Activated naive CD4-positive, alpha-beta T cell treated with anti-CD3 and anti-CD28 coated beads, Interleukin-2, amount 10 ng/mL, durations not matched to agents 7 days and 5 days (primary cell): ENCODE results near the gene FGA.

Experiments used
- CTCF ChIA-PET: fragments of 350-600 bp; sonication (Branson Sonifier 250); formaldehyde crosslinking; loops from one replicate; lab custom pipeline; 2021; ENCODE audit warnings: antibody characterized with exemption; lab: Charles Lee
- DNase-seq: peaks from one replicate; pipeline ENCODE4 v3.0.0-alpha.2; 2020
- H3K27ac Mint-ChIP-seq: one replicate; pipeline ENCODE4 v1.8.0; 2021; ENCODE audit warnings: mild to moderate bottlenecking, moderate library complexity, mixed read lengths
- H3K27me3 Mint-ChIP-seq: one replicate; pipeline ENCODE4 v1.8.0; 2021; ENCODE audit warnings: mild to moderate bottlenecking, mixed read lengths
- H3K36me3 Mint-ChIP-seq: one replicate; pipeline ENCODE4 v1.8.0; 2021; ENCODE audit warnings: mixed read lengths
- H3K4me1 Mint-ChIP-seq: one replicate; pipeline ENCODE4 v1.8.0; 2021; ENCODE audit warnings: mixed read lengths
- H3K4me3 Mint-ChIP-seq: one replicate; pipeline ENCODE4 v1.8.0; 2021; ENCODE audit warnings: mild to moderate bottlenecking, moderate library complexity, mixed read lengths
- H3K9me3 Mint-ChIP-seq: one replicate; pipeline ENCODE4 v1.8.0; 2021; ENCODE audit warnings: mixed read lengths

The FGA gene

DNA sequence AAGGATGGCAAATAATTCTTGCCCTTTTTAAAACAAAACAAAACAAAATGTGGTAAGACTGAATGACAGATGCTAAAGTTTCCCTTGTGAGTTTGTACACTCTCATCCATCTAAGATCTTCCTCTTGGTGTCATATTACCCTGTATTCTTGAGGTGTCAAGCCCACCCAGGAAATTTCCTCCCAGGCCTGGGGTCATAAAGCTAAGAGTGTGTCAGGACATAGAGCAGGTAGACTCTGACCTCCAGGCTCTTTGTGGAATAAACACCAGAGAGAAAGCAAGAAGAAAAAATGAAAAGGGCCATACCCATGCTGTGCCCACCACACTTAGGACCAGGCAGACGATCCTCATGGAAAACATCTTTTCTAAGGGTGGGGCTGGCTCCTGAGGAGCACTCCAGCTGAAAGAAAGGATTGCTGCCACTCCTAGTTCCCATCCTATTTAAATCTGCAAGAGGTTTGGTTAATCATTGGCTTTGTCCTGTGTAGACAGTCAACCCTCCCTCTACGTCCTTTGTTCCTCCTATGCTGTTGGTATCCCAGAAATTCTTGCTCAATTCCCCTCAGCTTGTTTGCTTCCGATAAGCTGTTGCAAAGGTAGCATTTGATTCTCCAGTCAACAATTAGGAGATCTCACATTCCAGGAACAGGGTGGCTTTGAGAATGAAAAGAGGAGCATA, at the start of gene FGA:
Gene FGA, minus strand, starts transcription at position 414 of the 678 bp plus-strand sequence. Its CDS starts 55 bp downstream, at position 359.
- DNase-seq, result no peak
- no peaks in the 10 kb centered on the region for H3K9me3 Mint-ChIP-seq
- no peaks in the 10 kb centered on the region for H3K4me1 Mint-ChIP-seq
- peaks cover 19% of the 10 kb centered on the region for H3K27me3 Mint-ChIP-seq
- H3K36me3 Mint-ChIP-seq, result no peaks in the 10 kb centered on the region
- no peak within 1 kb of the TSS for H3K4me3 Mint-ChIP-seq
- CTCF ChIA-PET, result no interaction called here
- no peak within 1 kb of the TSS for H3K27ac Mint-ChIP-seq

DNA sequence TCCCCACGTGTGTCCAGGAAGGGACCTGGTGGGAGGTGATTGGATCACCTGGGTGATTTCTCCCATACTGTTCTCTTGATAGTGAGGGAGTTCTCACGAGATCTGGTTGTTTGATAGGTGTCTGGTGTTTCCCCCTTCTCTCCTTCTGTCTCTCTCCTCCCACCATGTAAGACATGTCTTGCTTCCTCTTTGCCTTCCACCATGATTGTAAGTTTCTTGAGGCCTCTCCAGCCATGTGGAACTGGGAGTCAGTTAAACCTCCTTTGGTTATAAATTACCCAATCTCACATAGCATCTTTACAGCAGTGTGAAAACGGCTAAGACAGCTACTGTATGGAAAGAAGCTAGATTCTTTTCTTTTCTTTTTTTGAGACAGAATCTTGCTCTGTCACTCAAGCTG, 43.5 kb upstream of the FGA start:
- CTCF ChIA-PET, result interaction anchor here (1.4 kb wide), 1 partner anchor 82 kb away, joined by 3 read pairs; no protein-coding TSS in a partner anchor
- Mint-ChIP-seq H3K9me3 (no peaks in the 10 kb centered on the region), H3K4me3 (no peak overlapping the region), H3K27me3 (peaks cover 12% of the 10 kb centered on the region), H3K4me1 (no peaks in the 10 kb centered on the region), H3K27ac (no peak overlapping the region), H3K36me3 (no peaks in the 10 kb centered on the region)
- DNase-seq, result no peak

DNA sequence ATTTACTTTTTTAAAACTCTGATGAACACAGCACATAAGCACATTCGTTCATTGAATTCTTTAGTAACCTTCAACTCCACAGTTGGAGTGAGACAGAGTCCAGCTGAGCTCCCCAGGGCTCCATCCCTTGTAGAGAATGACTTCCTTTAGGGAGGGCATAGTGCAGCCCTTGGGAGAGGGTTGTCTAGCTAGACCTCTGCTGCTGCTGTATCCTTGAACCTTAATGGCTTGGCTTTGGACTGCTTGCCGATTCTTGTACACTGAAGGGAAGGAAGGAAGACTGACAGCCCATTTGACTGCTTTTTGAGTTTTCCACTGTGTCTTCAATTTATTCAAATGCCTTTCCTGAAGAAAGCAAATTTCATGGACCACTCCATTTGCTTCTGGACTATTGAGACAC, 41.3 kb upstream of the FGA start:
- H3K27ac Mint-ChIP-seq, result no peak overlapping the region
- no peaks in the 10 kb centered on the region for H3K36me3 Mint-ChIP-seq
- DNase-seq, result no peak
- H3K4me1 Mint-ChIP-seq, result no peaks in the 10 kb centered on the region
- peaks cover 12% of the 10 kb centered on the region for H3K27me3 Mint-ChIP-seq
- CTCF ChIA-PET, result interaction anchor here (1.2 kb wide), 1 partner anchor 8 kb away, joined by 5 read pairs; no protein-coding TSS in a partner anchor
- no peaks in the 10 kb centered on the region for H3K9me3 Mint-ChIP-seq
- no peak overlapping the region for H3K4me3 Mint-ChIP-seq

DNA sequence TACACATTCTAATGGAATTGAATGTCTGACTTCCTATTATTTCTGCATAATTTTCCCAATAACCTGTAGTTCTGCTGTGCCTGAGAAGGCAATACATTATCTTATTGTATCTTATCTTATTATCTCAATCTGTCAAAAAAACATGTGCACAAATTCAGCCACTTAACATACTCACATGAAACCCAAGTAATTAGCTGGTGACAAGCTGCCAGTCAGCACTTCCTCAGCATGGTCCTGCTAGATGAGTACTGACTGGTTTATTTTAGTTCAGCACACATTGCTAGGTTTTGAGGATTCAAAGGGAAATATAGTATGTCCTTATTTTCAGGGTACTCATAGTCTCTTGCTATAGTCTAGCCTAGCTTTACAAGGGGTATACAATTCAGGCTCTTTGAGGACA, 39.8 kb upstream of the FGA start:
- Mint-ChIP-seq H3K4me3 (no peak overlapping the region), H3K27me3 (peaks cover 12% of the 10 kb centered on the region), H3K27ac (no peak overlapping the region), H3K36me3 (no peaks in the 10 kb centered on the region), H3K9me3 (no peaks in the 10 kb centered on the region), H3K4me1 (no peaks in the 10 kb centered on the region)
- DNase-seq, result no peak
- CTCF ChIA-PET, result interaction anchor here (1.0 kb wide), 1 partner anchor 9 kb away, joined by 5 read pairs; no protein-coding TSS in a partner anchor

GRCh38 chr4:154626793-154627484, 36.4 kb upstream of the FGA start:
- Mint-ChIP-seq H3K27ac (no peak overlapping the region), H3K4me1 (no peaks in the 10 kb centered on the region), H3K4me3 (no peak overlapping the region), H3K9me3 (no peaks in the 10 kb centered on the region), H3K36me3 (no peaks in the 10 kb centered on the region), H3K27me3 (peaks cover 11% of the 10 kb centered on the region)
- peak; percentile 69 for DNase-seq
- CTCF ChIA-PET, result interaction anchor here (0.6 to 6.6 kb wide), 4 partner anchors 70 to 745 kb away, joined by 3 to 95 read pairs (median 4); partner anchors contain the start of gene PLRG1

- CTCF ChIA-PET, result interaction anchor here (0.6 to 9.3 kb wide), 5 partner anchors 67 to 746 kb away, joined by 3 to 95 read pairs (median 4); partner anchors contain the start of gene PLRG1
These were observed 35.4 kb upstream of the FGA start for GRCh38 chr4:154625971-154626370.

DNA sequence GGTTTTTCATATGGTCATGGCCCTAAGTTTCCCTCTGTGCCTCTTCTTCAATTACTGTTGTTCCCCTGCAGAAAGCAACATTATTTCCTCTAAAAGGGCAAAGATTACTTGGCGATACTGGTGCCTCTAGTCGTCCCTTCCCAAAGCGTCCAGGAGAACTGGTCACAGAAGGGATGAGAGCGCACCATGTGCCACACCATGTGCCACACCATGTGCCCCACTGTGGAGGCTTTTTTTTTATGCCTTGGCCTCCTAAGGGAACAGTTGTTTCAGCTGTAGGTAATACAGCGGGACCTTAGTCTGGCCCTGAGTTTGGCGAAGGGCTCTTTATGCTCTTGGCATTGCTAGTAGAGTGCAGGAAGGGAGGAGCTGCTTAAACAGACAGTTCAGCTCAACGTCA, 33.5 kb upstream of the FGA start:
- CTCF ChIA-PET, result interaction anchor here (1.2 to 9.3 kb wide), 4 partner anchors 8 to 73 kb away, joined by 5 to 95 read pairs (median 48); partner anchors contain the start of gene PLRG1
- no peaks in the 10 kb centered on the region for H3K4me1 Mint-ChIP-seq
- no peaks in the 10 kb centered on the region for H3K9me3 Mint-ChIP-seq
- no peak overlapping the region for H3K27ac Mint-ChIP-seq
- no peaks in the 10 kb centered on the region for H3K36me3 Mint-ChIP-seq
- H3K4me3 Mint-ChIP-seq, result no peak overlapping the region
- DNase-seq, result no peak
- peaks cover 16% of the 10 kb centered on the region for H3K27me3 Mint-ChIP-seq

More at GRCh38 chr4:154625971-154626370, 35.4 kb upstream of the FGA start:
- Mint-ChIP-seq H3K9me3 (no peaks in the 10 kb centered on the region), H3K36me3 (no peaks in the 10 kb centered on the region), H3K4me1 (no peaks in the 10 kb centered on the region), H3K27ac (no peak overlapping the region), H3K4me3 (no peak overlapping the region), H3K27me3 (peaks cover 12% of the 10 kb centered on the region)
- DNase-seq, result no peak

DNA sequence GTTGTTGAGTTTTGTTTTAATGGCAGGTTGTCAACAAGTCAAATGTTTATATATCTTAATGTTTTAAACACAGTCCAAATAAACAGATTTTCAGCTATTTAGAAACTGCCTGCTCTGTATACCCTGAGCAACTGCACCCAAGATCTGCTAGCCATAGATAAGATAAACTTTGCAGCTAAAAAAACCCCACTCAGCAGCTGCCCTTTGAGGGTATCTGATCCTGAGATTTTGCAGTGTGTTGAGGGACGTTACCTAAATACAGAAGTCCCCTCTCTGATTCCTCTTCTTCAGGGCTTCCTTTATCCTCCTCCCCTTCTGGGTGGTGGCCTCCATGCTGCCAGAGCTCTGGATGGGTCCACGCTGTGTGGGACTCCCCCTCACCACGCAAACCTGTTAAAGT, 32.9 kb upstream of the FGA start:
- CTCF ChIA-PET, result interaction anchor here (0.7 to 9.3 kb wide), 6 partner anchors 9 to 279 kb away, joined by 3 to 95 read pairs (median 6); partner anchors contain the start of gene PLRG1
- Mint-ChIP-seq H3K27me3 (peaks cover 16% of the 10 kb centered on the region), H3K4me3 (no peak overlapping the region), H3K27ac (no peak overlapping the region), H3K4me1 (peaks cover 2% of the 10 kb centered on the region), H3K36me3 (no peaks in the 10 kb centered on the region), H3K9me3 (no peaks in the 10 kb centered on the region)
- no peak for DNase-seq

- CTCF ChIA-PET, result interaction anchor here (1.1 to 9.3 kb wide), 4 partner anchors 13 to 71 kb away, joined by 3 to 95 read pairs (median 48); partner anchors contain the start of gene PLRG1
- Mint-ChIP-seq H3K27me3 (peaks cover 16% of the 10 kb centered on the region), H3K27ac (no peak overlapping the region), H3K9me3 (no peaks in the 10 kb centered on the region), H3K4me3 (no peak overlapping the region), H3K36me3 (no peaks in the 10 kb centered on the region), H3K4me1 (peaks cover 2% of the 10 kb centered on the region)
- DNase-seq, result peak; percentile 39
These were observed 32.1 kb upstream of the FGA start for GRCh38 chr4:154622598-154622997.

DNA sequence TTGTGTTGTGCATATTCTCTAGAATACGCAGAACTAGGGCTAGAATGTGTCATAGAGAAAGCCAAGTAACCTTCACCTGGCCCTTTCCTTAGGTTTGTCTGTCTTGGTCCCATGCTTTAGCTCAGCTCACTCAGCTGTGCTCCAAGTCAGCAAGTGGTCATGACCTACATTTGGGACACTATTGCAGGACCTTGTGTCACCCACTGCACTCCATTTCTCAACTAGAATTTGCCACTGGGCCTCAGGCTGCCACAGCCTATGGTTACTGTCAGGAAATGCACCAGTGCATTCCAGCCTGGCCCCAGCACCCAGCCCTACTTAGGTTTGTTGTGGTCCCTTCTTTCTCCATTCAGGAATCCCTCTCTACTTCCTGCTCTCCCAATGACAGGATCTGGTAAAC, 29.6 kb upstream of the FGA start:
- peaks cover 14% of the 10 kb centered on the region for H3K4me1 Mint-ChIP-seq
- no peak for DNase-seq
- H3K36me3 Mint-ChIP-seq, result peaks cover 4% of the 10 kb centered on the region
- no peak overlapping the region for H3K27ac Mint-ChIP-seq
- H3K27me3 Mint-ChIP-seq, result peaks cover 16% of the 10 kb centered on the region
- H3K4me3 Mint-ChIP-seq, result no peak overlapping the region
- CTCF ChIA-PET, result interaction anchor here (0.6 to 9.3 kb wide), 4 partner anchors 61 to 352 kb away, joined by 3 to 90 read pairs (median 18); partner anchors contain the start of gene PLRG1
- no peaks in the 10 kb centered on the region for H3K9me3 Mint-ChIP-seq

- Mint-ChIP-seq H3K27me3 (peaks cover 8% of the 10 kb centered on the region), H3K36me3 (peaks cover 4% of the 10 kb centered on the region), H3K4me1 (peaks cover 14% of the 10 kb centered on the region), H3K27ac (no peak overlapping the region), H3K9me3 (no peaks in the 10 kb centered on the region), H3K4me3 (no peak overlapping the region)
- CTCF ChIA-PET, result interaction anchor here (0.7 to 9.3 kb wide), 18 partner anchors 10 to 833 kb away, joined by 3 to 90 read pairs (median 4); partner anchors contain the start of genes FGB and PLRG1
- peak; percentile 81 for DNase-seq
These were observed 28.3 kb upstream of the FGA start for GRCh38 chr4:154618708-154619315.

GRCh38 chr4:154617820-154618317, 27.3 kb upstream of the FGA start:
- Mint-ChIP-seq H3K4me1 (peaks cover 14% of the 10 kb centered on the region), H3K36me3 (peaks cover 4% of the 10 kb centered on the region), H3K4me3 (no peak overlapping the region), H3K9me3 (no peaks in the 10 kb centered on the region), H3K27me3 (peaks cover 13% of the 10 kb centered on the region), H3K27ac (no peak overlapping the region)
- DNase-seq, result no peak
- CTCF ChIA-PET, result interaction anchor here (0.7 to 9.3 kb wide), 7 partner anchors 9 to 832 kb away, joined by 3 to 90 read pairs (median 4); partner anchors contain the start of gene PLRG1

GRCh38 chr4:154616731-154617130, 26.2 kb upstream of the FGA start:
- H3K27ac Mint-ChIP-seq, result peak overlapping the region; percentile 79

More at GRCh38 chr4:154616731-154617130, 26.2 kb upstream of the FGA start:
- CTCF ChIA-PET, result interaction anchor here (1.0 to 2.5 kb wide), 3 partner anchors 58 to 66 kb away, joined by 3 to 14 read pairs (median 5); partner anchors contain the start of gene PLRG1
- Mint-ChIP-seq H3K9me3 (no peaks in the 10 kb centered on the region), H3K4me1 (peaks cover 14% of the 10 kb centered on the region), H3K27me3 (peaks cover 22% of the 10 kb centered on the region), H3K36me3 (peaks cover 4% of the 10 kb centered on the region), H3K4me3 (peak overlapping the region; percentile 14)
- peak; percentile 38 for DNase-seq
